ENCODE results near the gene FLAD1. TPM values are rescaled to one million over a fixed set of nuclear protein-coding genes. Genes with fewer than 3 reads are reported as not detected.

The FLAD1 gene
- total RNA-seq, 1 experiment from 2014 or later, result 58.4 TPM

- no peak for ATAC-seq
- Histone ChIP-seq H3K9ac (ENCODE audit: low read length) (no peak overlapping the region), H3K79me2 (ENCODE audit: insufficient read depth, low read length) (no peaks in the 10 kb centered on the region), H2AFZ (ENCODE audit: low read depth, low read length, poor library complexity, severe bottlenecking) (no peak overlapping the region), H3K27me3 (ENCODE audit: insufficient read depth, low read length) (no peaks in the 10 kb centered on the region), H3K27ac (ENCODE audit: low read depth, low read length) (no peak overlapping the region), H3K4me2 (ENCODE audit: low read length) (no peak overlapping the region), H3K36me3 (ENCODE audit: control insufficient read depth in 1 of 2, insufficient read depth in 2 of 2, low read length in 2 of 2) (no peaks in the 10 kb centered on the region), H3K4me1 (ENCODE audit: control insufficient read depth in 1 of 2, insufficient read depth in 2 of 2, low read length in 2 of 2) (peaks cover 0 to 3% of the 10 kb centered on the region in 2 experiments; a peak in 1 of 4 replicates), H3K9me3 (ENCODE audit: control insufficient read depth in 1 of 2, insufficient read depth in 1 of 2, low read depth in 1 of 2, low read length in 2 of 2) (no peaks in the 10 kb centered on the region), H3K9me2 (ENCODE audit: insufficient read depth) (no peaks in the 10 kb centered on the region), H4K20me1 (ENCODE audit: insufficient read depth) (no peaks in the 10 kb centered on the region), H3K4me3 (replicated peaks in 1 of 2; ENCODE audit: low read depth in 1 of 2, low read length in 2 of 2) (no peak overlapping the region)
- no TSS peak for BruUV-seq (replicated peaks)
- POLR2A ChIA-PET, result no interaction called here
- RAD21 ChIA-PET (ENCODE audit: low non-redundant PET in 1 of 2, low total read pairs in 2 of 2, uncharacterized antibody in 2 of 2, unreplicated experiment in 2 of 2), result no interaction called here
- intact Hi-C loops (cut with micrococcal nuclease), result no loop called here
- DNase-seq (ENCODE audit: low read depth, low spot score), result no peak
- TF ChIP-seq POLR2AphosphoS5 (IDR thresholded peaks at IDR 0.05; ENCODE audit: low read depth, low read length) (no peak), ATF3 (IDR thresholded peaks at IDR 0.05) (no peak), ZFX (IDR thresholded peaks at IDR 0.05) (no peak), CBX3 (IDR thresholded peaks at IDR 0.05; ENCODE audit: low read depth) (no peak), ELF1 (IDR thresholded peaks at IDR 0.05; ENCODE audit: borderline replicate concordance, low read depth) (no peak), FOSL1 (IDR thresholded peaks at IDR 0.05; ENCODE audit: low read depth) (no peak), TCF7L2 (IDR thresholded peaks at IDR 0.05; ENCODE audit: borderline replicate concordance, extremely low read depth, insufficient read depth, insufficient read length) (no peak), SIN3A (IDR thresholded peaks at IDR 0.05; ENCODE audit: low read depth) (no peak)
- TF ChIP-seq, protein P1, sequence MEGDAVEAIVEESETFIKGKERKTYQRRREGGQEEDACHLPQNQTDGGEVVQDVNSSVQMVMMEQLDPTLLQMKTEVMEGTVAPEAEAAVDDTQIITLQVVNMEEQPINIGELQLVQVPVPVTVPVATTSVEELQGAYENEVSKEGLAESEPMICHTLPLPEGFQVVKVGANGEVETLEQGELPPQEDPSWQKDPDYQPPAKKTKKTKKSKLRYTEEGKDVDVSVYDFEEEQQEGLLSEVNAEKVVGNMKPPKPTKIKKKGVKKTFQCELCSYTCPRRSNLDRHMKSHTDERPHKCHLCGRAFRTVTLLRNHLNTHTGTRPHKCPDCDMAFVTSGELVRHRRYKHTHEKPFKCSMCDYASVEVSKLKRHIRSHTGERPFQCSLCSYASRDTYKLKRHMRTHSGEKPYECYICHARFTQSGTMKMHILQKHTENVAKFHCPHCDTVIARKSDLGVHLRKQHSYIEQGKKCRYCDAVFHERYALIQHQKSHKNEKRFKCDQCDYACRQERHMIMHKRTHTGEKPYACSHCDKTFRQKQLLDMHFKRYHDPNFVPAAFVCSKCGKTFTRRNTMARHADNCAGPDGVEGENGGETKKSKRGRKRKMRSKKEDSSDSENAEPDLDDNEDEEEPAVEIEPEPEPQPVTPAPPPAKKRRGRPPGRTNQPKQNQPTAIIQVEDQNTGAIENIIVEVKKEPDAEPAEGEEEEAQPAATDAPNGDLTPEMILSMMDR (IDR thresholded peaks at IDR 0.05 in 2 of 3, conservative IDR thresholded peaks at IDR 0.05 in 1 of 3; ENCODE audit: borderline replicate concordance in 1 of 3, insufficient read depth in 1 of 3, low read depth in 2 of 3, low read length in 2 of 3), result no peak
- TF ChIP-seq, protein P2, sequence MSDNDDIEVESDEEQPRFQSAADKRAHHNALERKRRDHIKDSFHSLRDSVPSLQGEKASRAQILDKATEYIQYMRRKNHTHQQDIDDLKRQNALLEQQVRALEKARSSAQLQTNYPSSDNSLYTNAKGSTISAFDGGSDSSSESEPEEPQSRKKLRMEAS (IDR thresholded peaks at IDR 0.05), result no peak
- CTCF ChIA-PET, result no interaction called here
Measured at GRCh38 chr1:154948079-154948478, 35.1 kb upstream of the FLAD1 start.

Measured in HCT116 (cell line).